OCI-LY7 (cell line): ENCODE results near the gene TUG1.

Experiments
- CTCF ChIP-seq: fragments of 200-600 bp; sonication (generic); conservative IDR thresholded peaks from 2 replicates; pipeline ENCODE4 v1.5.1; 2014; ENCODE audit warnings: mild to moderate bottlenecking, antibody characterized with exemption, low read length, moderate library complexity, mixed read lengths
- EZH2phosphoT487 ChIP-seq: fragments of 200-600 bp; sonication (generic); IDR thresholded peaks from 2 replicates; pipeline ENCODE4 v1.6.1; 2018; ENCODE audit warnings: low read depth, borderline replicate concordance, mild to moderate bottlenecking, mixed run types, antibody characterized with exemption, low read length, moderate library complexity, mixed read lengths

GRCh38 chr22:30920407-30920806 lies 48.7 kb upstream of the TUG1 start:
- TF ChIP-seq CTCF: peak; percentile 96
- TF ChIP-seq EZH2phosphoT487: no peak
